HG03571 (cell line): ENCODE results near the gene VPS26B.
A peak's percentile ranks its signal among the peaks of the same experiment; 100 is the strongest.

Experiments
- ATAC-seq: cut with Tn5 transposase; IDR thresholded peaks from one replicate; pipeline ENCODE4 v1.9.1; 2021; ENCODE audit not compliant: unreplicated experiment

The VPS26B gene

GRCh38 chr11:134231958-134232659 lies 7.6 kb downstream of the VPS26B start:
- no peak for ATAC-seq

- ATAC-seq = no peak
Measured at GRCh38 chr11:134233729-134234179, 9.3 kb downstream of the VPS26B start.

- no peak for ATAC-seq
Measured at GRCh38 chr11:134235399-134235798, 10.9 kb downstream of the VPS26B start.

- ATAC-seq = no peak
Measured at GRCh38 chr11:134236834-134237556, 12.5 kb downstream of the VPS26B start.

- ATAC-seq = no peak
Measured at GRCh38 chr11:134237557-134237922, 13.1 kb downstream of the VPS26B start.

- ATAC-seq = no peak
Measured at GRCh38 chr11:134238956-134239355, 14.5 kb downstream of the VPS26B start.

GRCh38 chr11:134240592-134240991 lies 16.1 kb downstream of the VPS26B start:
- ATAC-seq = no peak

GRCh38 chr11:134242376-134242775 lies 17.9 kb downstream of the VPS26B start:
- no peak for ATAC-seq

- ATAC-seq = no peak
Measured at GRCh38 chr11:134243913-134244312, 19.4 kb downstream of the VPS26B start.

GRCh38 chr11:134244593-134244992 lies 20.1 kb downstream of the VPS26B start:
- peak; percentile 87 for ATAC-seq

- ATAC-seq = no peak
Measured at GRCh38 chr11:134245434-134245833, 21.0 kb downstream of the VPS26B start.

GRCh38 chr11:134246100-134246499 lies 21.6 kb downstream of the VPS26B start:
- ATAC-seq = no peak

- ATAC-seq = no peak
Measured at GRCh38 chr11:134246678-134247077, 22.2 kb downstream of the VPS26B start.

GRCh38 chr11:134248910-134249480 lies 24.5 kb downstream of the VPS26B start:
- ATAC-seq = no peak

GRCh38 chr11:134250246-134250645 lies 25.8 kb downstream of the VPS26B start:
- ATAC-seq = no peak

GRCh38 chr11:134250675-134251074 lies 26.2 kb downstream of the VPS26B start:
- no peak for ATAC-seq

- peak; percentile 24 for ATAC-seq
Measured at GRCh38 chr11:134252346-134253187, 28.1 kb downstream of the VPS26B start.

GRCh38 chr11:134253188-134253993 lies 28.9 kb downstream of the VPS26B start, which contains the start of the genes ACAD8 and THYN1:
Gene ACAD8 (plus strand): TSS chr11:134253568. CDS start chr11:134253601, 33 bp downstream.
Gene THYN1 (minus strand): TSS chr11:134253352. CDS start chr11:134252882, 470 bp downstream.
- ATAC-seq = peak; percentile 100

GRCh38 chr11:134254433-134255183 lies 30.1 kb downstream of the VPS26B start:
- ATAC-seq = no peak
